H9 (cell line): ENCODE results near the gene DOCK9. TPM values are rescaled to one million over a fixed set of nuclear protein-coding genes. Genes with fewer than 3 reads are reported as not detected.

ENCODE experiments used
- DNase-seq: peaks from one replicate; pipeline ENCODE4 v3.0.0-alpha.2; 2017
- H2AFZ ChIP-seq: one replicate; pipeline ENCODE4 v1.6.1; 2013; ENCODE audit warnings: mild to moderate bottlenecking, low read length, control low read depth, moderate library complexity
- H2AK5ac ChIP-seq: 2 replicates; pipeline ENCODE4 v1.6.1; 2013; ENCODE audit warnings: low read length, control low read depth, mixed read lengths; ENCODE audit not compliant: insufficient read length
- H2BK120ac ChIP-seq: one replicate; pipeline ENCODE4 v1.6.1; 2013; ENCODE audit warnings: low read depth, mild to moderate bottlenecking, low read length, control low read depth, inconsistent platforms; ENCODE audit not compliant: poor library complexity, severe bottlenecking
- H2BK12ac ChIP-seq: 2 replicates; pipeline ENCODE4 v1.6.1; 2013; ENCODE audit warnings: low read length, control low read depth, mixed read lengths, low read depth; ENCODE audit not compliant: insufficient read length
- H2BK15ac ChIP-seq: 2 replicates; pipeline ENCODE4 v1.6.1; 2013; ENCODE audit warnings: low read depth, low read length, control low read depth
- H2BK20ac ChIP-seq: one replicate; pipeline ENCODE4 v1.6.1; 2013; ENCODE audit warnings: low read depth, mild to moderate bottlenecking, low read length, control low read depth, inconsistent platforms; ENCODE audit not compliant: poor library complexity, severe bottlenecking
- H2BK5ac ChIP-seq: 2 replicates; pipeline ENCODE4 v1.6.1; 2013; ENCODE audit warnings: low read length, control low read depth, mixed read lengths; ENCODE audit not compliant: insufficient read length
- H3K14ac ChIP-seq: 2 replicates; pipeline ENCODE4 v1.6.1; 2013; ENCODE audit warnings: low read length, control low read depth; ENCODE audit not compliant: insufficient read depth
- H3K18ac ChIP-seq: 2 replicates; pipeline ENCODE4 v1.6.1; 2013; ENCODE audit warnings: low read depth, mild to moderate bottlenecking, mixed read lengths, low read length, control low read depth; ENCODE audit not compliant: insufficient read length
- H3K23ac ChIP-seq: 2 replicates; pipeline ENCODE4 v1.6.1; 2013; ENCODE audit warnings: low read length, control low read depth, mixed read lengths, low read depth; ENCODE audit not compliant: insufficient read length
- H3K23me2 ChIP-seq: 2 replicates; pipeline ENCODE4 v1.6.1; 2013; ENCODE audit warnings: low read depth, mild to moderate bottlenecking, mixed read lengths, low read length, control low read depth; ENCODE audit not compliant: insufficient read length, poor library complexity, severe bottlenecking
- H3K27ac ChIP-seq: 2 replicates; pipeline ENCODE4 v1.5.1; 2013; ENCODE audit warnings: low read length, control low read depth, mixed read lengths, low read depth; ENCODE audit not compliant: insufficient read length
- H3K27me3 ChIP-seq: 2 replicates; pipeline ENCODE4 v1.6.1; 2013; ENCODE audit warnings: low read length, control low read depth, inconsistent platforms; ENCODE audit not compliant: insufficient read depth
- H3K4ac ChIP-seq: 2 replicates; pipeline ENCODE4 v1.6.1; 2013; ENCODE audit warnings: low read depth, mild to moderate bottlenecking, control low read depth, inconsistent platforms, low read length, moderate library complexity
- H3K4me1 ChIP-seq: 2 replicates; pipeline ENCODE4 v1.6.1; 2013; ENCODE audit warnings: low read length, control low read depth, inconsistent platforms; ENCODE audit not compliant: insufficient read depth
- H3K4me2 ChIP-seq: 2 replicates; pipeline ENCODE4 v1.6.1; 2013; ENCODE audit warnings: low read length, control low read depth, mixed read lengths; ENCODE audit not compliant: insufficient read length, insufficient read depth
- H3K56ac ChIP-seq: 2 replicates; pipeline ENCODE4 v1.6.1; 2013; ENCODE audit warnings: low read depth, mild to moderate bottlenecking, mixed read lengths, low read length, control low read depth; ENCODE audit not compliant: insufficient read length
- H3K79me1 ChIP-seq: 2 replicates; pipeline ENCODE4 v1.6.1; 2013; ENCODE audit warnings: low read depth, mild to moderate bottlenecking, moderate library complexity, low read length, control low read depth, inconsistent platforms; ENCODE audit not compliant: insufficient read depth, poor library complexity, severe bottlenecking
- H3K79me2 ChIP-seq: 2 replicates; pipeline ENCODE4 v1.6.1; 2013; ENCODE audit warnings: low read length, control low read depth, inconsistent platforms; ENCODE audit not compliant: insufficient read depth
- H3K9ac ChIP-seq: 2 replicates; pipeline ENCODE4 v1.6.1; 2013; ENCODE audit warnings: low read length, control low read depth, mixed read lengths; ENCODE audit not compliant: insufficient read length; ENCODE audit errors: extremely low read depth
- H3K9me3 ChIP-seq: one replicate; pipeline ENCODE4 v1.6.1; 2013; ENCODE audit warnings: low read depth, low read length, inconsistent platforms; ENCODE audit not compliant: control insufficient read depth
- H3T11ph ChIP-seq: one replicate; pipeline ENCODE4 v1.6.1; 2013; ENCODE audit warnings: mild to moderate bottlenecking, low read length, control low read depth, inconsistent platforms
- H4K20me1 ChIP-seq: one replicate; pipeline ENCODE4 v1.6.1; 2013; ENCODE audit not compliant: control insufficient read depth, insufficient read length, insufficient read depth
- H4K5ac ChIP-seq: 2 replicates; pipeline ENCODE4 v1.6.1; 2013; ENCODE audit warnings: low read depth, mild to moderate bottlenecking, mixed read lengths, low read length, control low read depth; ENCODE audit not compliant: insufficient read length
- H4K8ac ChIP-seq: replicated peaks from 2 replicates; pipeline ENCODE4 v1.6.1; 2013; ENCODE audit warnings: low read length, control low read depth, mixed read lengths, low read depth; ENCODE audit not compliant: insufficient read length
- H4K91ac ChIP-seq: 2 replicates; pipeline ENCODE4 v1.6.1; 2013; ENCODE audit warnings: low read depth, mild to moderate bottlenecking, moderate library complexity, mixed read lengths, low read length, control low read depth; ENCODE audit not compliant: insufficient read length
- H3K27ac Mint-ChIP-seq, 3 experiments: 2 replicates in 2 of 3; 3 replicates in 1 of 3; pipeline ENCODE4 v1.8.0; 2020 to 2021; ENCODE audit warnings: mixed read lengths in 3 of 3, mild to moderate bottlenecking in 1 of 3, moderate library complexity in 1 of 3
- H3K27me3 Mint-ChIP-seq: 2 replicates; pipeline ENCODE4 v1.8.0; 2021; ENCODE audit warnings: low read depth, mild to moderate bottlenecking, moderate library complexity, mixed read lengths
- H3K36me3 Mint-ChIP-seq, 3 experiments: 2 replicates in 2 of 3; 3 replicates in 1 of 3; pipeline ENCODE4 v1.8.0; 2020 to 2021; ENCODE audit warnings: low read depth in 3 of 3, mixed read lengths in 3 of 3; ENCODE audit not compliant: insufficient read depth in 1 of 3
- H3K4me1 Mint-ChIP-seq, 2 experiments: 2 replicates each; pipeline ENCODE4 v1.8.0; 2020; ENCODE audit warnings: mixed read lengths in 2 of 2
- H3K4me3 Mint-ChIP-seq, 2 experiments: 2 replicates in 1 of 2; 3 replicates in 1 of 2; pipeline ENCODE4 v1.8.0; 2020 to 2021; ENCODE audit warnings: mild to moderate bottlenecking in 2 of 2, mixed read lengths in 2 of 2, moderate library complexity in 1 of 2
- H3K9me3 Mint-ChIP-seq, 2 experiments: 2 replicates in 1 of 2; 3 replicates in 1 of 2; pipeline ENCODE4 v1.8.0; 2020; ENCODE audit warnings: mild to moderate bottlenecking in 2 of 2, mixed read lengths in 2 of 2, moderate library complexity in 1 of 2
- CTCF ChIP-seq: fragments of 200-600 bp; sonication (generic); conservative IDR thresholded peaks from 3 replicates; pipeline ENCODE4 v1.8.0; 2021; ENCODE audit warnings: antibody characterized with exemption, mild to moderate bottlenecking
- WGBS: extraction: QIAGEN DNeasy Blood & Tissue Kit; methylation state at CpG from one replicate; pipeline ENCODE4 v1.1.7; 2013; ENCODE audit warnings: missing lambda C conversion rate, low lambda C conversion rate, mixed read lengths; ENCODE audit not compliant: insufficient read length; ENCODE audit errors: extremely low coverage; 5-methylcytosine and 5-hydroxymethylcytosine counted together
- total RNA-seq: library from RNA; stranded (reverse); gene quantifications from 2 replicates; pipeline ENCODE4 v1.2.1, GENCODE V29; 2021

The DOCK9 gene
- total RNA-seq, 1 experiment from 2014 or later, result 23.0 TPM

DNA sequence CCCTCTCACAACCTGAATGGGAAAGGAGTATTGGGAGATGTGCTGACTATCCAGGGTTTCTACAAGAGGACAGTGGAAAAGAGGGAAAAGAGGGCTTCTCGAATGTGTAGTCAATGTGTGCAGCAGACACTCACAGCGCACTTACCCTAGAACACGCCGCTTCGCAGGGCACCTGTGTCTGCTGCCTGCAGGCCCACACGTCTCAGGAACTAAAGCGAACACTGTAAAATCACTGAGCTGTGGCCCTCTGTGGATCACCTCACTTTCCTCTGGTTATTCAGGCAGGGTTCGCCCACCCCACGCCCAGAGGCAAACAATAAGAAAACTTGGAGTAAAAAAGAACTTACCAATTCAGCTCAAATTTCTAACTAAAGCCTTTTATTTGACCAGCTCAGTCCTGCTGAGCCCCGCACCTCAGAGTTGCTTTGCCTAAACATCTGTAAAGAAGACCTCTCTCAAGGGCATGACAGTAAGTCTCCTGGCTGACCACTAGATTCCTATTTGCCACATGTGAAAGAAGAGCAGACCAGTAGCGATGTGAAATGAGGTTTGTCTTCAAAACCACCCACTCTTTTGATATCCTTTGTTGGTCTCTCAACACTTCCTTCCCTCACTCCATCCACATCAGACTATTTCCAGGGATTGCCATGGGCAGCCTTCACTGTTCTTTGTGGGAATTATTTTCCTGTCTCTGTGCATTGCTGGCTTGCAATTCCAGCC lies 19.3 kb upstream of the DOCK9 start:
- no peak for TF ChIP-seq CTCF
- Histone ChIP-seq H4K91ac (no peak overlapping the region), H2BK120ac (no peak overlapping the region), H3K79me2 (no peaks in the 10 kb centered on the region), H3K18ac (no peak overlapping the region), H3K4me1 (peaks cover 7% of the 10 kb centered on the region; the same call in 1 of the 2 replicates), H3K23me2 (no peaks in the 10 kb centered on the region), H4K5ac (no peak overlapping the region), H3K4me2 (no peak overlapping the region), H3T11ph (no peak overlapping the region), H2BK5ac (no peak overlapping the region), H3K14ac (no peak overlapping the region), H3K4ac (no peak overlapping the region), H2BK15ac (no peak overlapping the region), H3K79me1 (no peaks in the 10 kb centered on the region), H3K27ac (no peak overlapping the region), H3K56ac (no peak overlapping the region), H2AFZ (no peak overlapping the region), H2BK20ac (no peak overlapping the region), H3K27me3 (no peaks in the 10 kb centered on the region), H4K8ac (no peak overlapping the region), H3K23ac (no peak overlapping the region), H4K20me1 (no peaks in the 10 kb centered on the region), H2BK12ac (no peak overlapping the region), H3K9ac (no peak overlapping the region), H3K9me3 (no peaks in the 10 kb centered on the region), H2AK5ac (no peak overlapping the region)
- DNase-seq, result no peak
- peaks cover 1% of the 10 kb centered on the region; the same call in 1 of the 2 replicates for H3K27me3 Mint-ChIP-seq
- WGBS, result no CpG with 5 or more reads among the region's 11 CpGs
- no peaks in the 10 kb centered on the region for H3K36me3 Mint-ChIP-seq
- peak overlapping the region in 2 of 3 experiments; percentile 33 to 60; a peak in 3 of 7 replicates for H3K27ac Mint-ChIP-seq
- no peak overlapping the region for H3K4me3 Mint-ChIP-seq
- H3K9me3 Mint-ChIP-seq, result no peaks in the 10 kb centered on the region
- peaks cover 29 to 34% of the 10 kb centered on the region in 2 experiments for H3K4me1 Mint-ChIP-seq
